ENCODE results near the gene MTCL1. TPM values are rescaled to one million over a fixed set of nuclear protein-coding genes. Genes with fewer than 3 reads are reported as not detected.

Gene MTCL1
- total RNA-seq, 1 experiment from 2014 or later, result 50.1 TPM

DNA sequence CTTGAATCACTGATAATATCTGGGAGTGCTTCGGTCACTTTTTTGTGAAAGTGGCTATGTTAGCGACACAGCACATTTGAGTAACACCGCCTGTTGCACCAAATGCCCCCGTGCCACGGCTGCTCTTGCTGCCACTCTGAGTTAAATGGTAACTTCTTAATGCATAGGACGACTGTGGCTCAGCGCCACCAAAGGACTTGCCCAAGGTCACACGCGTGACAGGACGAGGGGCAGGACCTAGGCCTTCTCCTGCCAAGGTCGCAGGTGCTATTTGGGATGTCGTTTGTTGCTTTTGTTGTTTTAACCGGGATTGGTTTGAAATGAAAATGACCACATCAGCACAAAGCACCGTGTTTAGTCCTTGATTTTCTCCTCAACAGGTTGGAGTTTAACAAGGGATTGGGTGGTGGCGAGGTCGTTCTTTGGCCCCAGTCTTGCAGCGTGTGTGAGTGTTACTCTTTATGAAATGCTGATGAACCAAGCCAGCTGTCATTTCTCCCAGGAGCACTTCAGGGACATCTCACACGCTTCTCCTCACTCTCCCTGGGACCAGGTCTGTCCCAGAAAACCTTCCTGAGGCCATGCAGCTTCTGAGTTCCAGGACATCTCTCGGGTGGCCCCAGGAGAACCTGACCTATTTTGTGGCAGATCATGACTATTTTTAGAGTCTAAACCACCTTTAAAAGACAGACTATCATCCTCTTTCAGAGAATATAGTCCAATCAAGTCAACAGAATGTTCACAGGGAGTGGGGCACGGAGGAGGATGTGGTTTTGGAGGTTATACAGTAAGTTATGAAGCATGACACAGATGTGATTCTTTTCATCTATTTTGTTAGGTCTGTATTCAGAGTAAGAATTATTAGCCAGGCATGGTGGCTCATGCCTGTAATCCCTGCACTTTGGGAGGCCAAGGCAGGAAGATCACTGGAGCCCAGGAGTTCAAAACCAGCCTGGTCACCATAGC lies 49.9 kb downstream of the MTCL1 start:
- no peak for DNase-seq (ENCODE audit: low read depth, low spot score)
- ChIA-PET POLR2A (no interaction called here), CTCF (no interaction called here)
- intact Hi-C loops (cut with micrococcal nuclease; ENCODE audit: unreplicated experiment), result loop anchor here (10.0 kb wide), 1 partner anchor 60 kb away; no protein-coding TSS in a partner anchor
- H3K36me3 ChIP-seq (ENCODE audit: control insufficient read depth, insufficient read depth, low read length), result no peaks in the 10 kb centered on the region
- no peak overlapping the region for H3K4me3 ChIP-seq (ENCODE audit: low read depth in 2 of 2, low read length in 2 of 2)
- H3K27me3 ChIP-seq (ENCODE audit: control insufficient read depth, insufficient read depth, low read length), result no peaks in the 10 kb centered on the region
- no TSS peak for BruUV-seq (replicated peaks)
- in situ Hi-C loops (cut with HindIII; ENCODE audit: low pct_unique_long_range_greater_than_20kb, low sequenced_read_pairs), result no loop called here
- no peaks in the 10 kb centered on the region for H3K9me3 ChIP-seq (ENCODE audit: control insufficient read depth, insufficient read depth, low read depth, low read length)
- no peak for TF ChIP-seq TCF7L2 (IDR thresholded peaks at IDR 0.05; ENCODE audit: low read depth, low read length)
- TF ChIP-seq, protein P1, sequence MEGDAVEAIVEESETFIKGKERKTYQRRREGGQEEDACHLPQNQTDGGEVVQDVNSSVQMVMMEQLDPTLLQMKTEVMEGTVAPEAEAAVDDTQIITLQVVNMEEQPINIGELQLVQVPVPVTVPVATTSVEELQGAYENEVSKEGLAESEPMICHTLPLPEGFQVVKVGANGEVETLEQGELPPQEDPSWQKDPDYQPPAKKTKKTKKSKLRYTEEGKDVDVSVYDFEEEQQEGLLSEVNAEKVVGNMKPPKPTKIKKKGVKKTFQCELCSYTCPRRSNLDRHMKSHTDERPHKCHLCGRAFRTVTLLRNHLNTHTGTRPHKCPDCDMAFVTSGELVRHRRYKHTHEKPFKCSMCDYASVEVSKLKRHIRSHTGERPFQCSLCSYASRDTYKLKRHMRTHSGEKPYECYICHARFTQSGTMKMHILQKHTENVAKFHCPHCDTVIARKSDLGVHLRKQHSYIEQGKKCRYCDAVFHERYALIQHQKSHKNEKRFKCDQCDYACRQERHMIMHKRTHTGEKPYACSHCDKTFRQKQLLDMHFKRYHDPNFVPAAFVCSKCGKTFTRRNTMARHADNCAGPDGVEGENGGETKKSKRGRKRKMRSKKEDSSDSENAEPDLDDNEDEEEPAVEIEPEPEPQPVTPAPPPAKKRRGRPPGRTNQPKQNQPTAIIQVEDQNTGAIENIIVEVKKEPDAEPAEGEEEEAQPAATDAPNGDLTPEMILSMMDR (IDR thresholded peaks at IDR 0.05), result no peak
- TF ChIP-seq SIN3A (IDR thresholded peaks at IDR 0.05; ENCODE audit: borderline replicate concordance, insufficient read depth, low read depth, low read length), result no peak
- TF ChIP-seq, protein P2, sequence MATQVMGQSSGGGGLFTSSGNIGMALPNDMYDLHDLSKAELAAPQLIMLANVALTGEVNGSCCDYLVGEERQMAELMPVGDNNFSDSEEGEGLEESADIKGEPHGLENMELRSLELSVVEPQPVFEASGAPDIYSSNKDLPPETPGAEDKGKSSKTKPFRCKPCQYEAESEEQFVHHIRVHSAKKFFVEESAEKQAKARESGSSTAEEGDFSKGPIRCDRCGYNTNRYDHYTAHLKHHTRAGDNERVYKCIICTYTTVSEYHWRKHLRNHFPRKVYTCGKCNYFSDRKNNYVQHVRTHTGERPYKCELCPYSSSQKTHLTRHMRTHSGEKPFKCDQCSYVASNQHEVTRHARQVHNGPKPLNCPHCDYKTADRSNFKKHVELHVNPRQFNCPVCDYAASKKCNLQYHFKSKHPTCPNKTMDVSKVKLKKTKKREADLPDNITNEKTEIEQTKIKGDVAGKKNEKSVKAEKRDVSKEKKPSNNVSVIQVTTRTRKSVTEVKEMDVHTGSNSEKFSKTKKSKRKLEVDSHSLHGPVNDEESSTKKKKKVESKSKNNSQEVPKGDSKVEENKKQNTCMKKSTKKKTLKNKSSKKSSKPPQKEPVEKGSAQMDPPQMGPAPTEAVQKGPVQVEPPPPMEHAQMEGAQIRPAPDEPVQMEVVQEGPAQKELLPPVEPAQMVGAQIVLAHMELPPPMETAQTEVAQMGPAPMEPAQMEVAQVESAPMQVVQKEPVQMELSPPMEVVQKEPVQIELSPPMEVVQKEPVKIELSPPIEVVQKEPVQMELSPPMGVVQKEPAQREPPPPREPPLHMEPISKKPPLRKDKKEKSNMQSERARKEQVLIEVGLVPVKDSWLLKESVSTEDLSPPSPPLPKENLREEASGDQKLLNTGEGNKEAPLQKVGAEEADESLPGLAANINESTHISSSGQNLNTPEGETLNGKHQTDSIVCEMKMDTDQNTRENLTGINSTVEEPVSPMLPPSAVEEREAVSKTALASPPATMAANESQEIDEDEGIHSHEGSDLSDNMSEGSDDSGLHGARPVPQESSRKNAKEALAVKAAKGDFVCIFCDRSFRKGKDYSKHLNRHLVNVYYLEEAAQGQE (IDR thresholded peaks at IDR 0.05; ENCODE audit: insufficient read depth in 1 of 2, low read depth in 2 of 2, low read length in 1 of 2), result no peak
- no peak for TF ChIP-seq POLR2AphosphoS5 (IDR thresholded peaks at IDR 0.05; ENCODE audit: low read depth, low read length)
- H3K27ac ChIP-seq (ENCODE audit: low read length), result no peak overlapping the region
- no peak for ATAC-seq
- no peaks in the 10 kb centered on the region for H3K4me1 ChIP-seq (ENCODE audit: control insufficient read depth, insufficient read depth, low read length)

DNA sequence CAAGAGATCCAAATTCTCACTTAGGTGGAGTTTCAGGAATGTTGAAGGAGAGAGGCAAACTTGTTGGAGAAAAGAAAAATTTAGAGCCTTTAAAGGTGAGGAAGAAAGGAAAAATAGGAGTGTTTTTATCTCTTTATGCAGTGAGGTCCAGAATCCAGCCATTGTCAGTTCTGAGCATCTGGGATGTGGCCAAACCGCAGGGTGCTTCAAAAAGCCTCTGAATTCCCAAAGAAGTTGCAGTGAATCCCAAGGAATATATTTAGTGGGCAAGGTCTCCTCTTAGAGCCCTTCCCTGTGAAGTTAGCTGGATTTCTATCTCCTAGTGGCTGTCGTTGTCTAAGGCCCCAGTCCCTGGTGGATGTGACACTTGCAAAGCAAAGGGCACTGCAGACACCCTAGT lies 51.2 kb downstream of the MTCL1 start:
- no peak for TF ChIP-seq TCF7L2 (IDR thresholded peaks at IDR 0.05; ENCODE audit: low read depth, low read length)
- no peak for ATAC-seq
- POLR2A ChIA-PET, result no interaction called here
- in situ Hi-C loops (cut with HindIII; ENCODE audit: low pct_unique_long_range_greater_than_20kb, low sequenced_read_pairs) (no loop called here), intact Hi-C loops (cut with micrococcal nuclease; ENCODE audit: unreplicated experiment) (loop anchor here (10.0 kb wide), 1 partner anchor 62 kb away; no protein-coding TSS in a partner anchor)
- no peak overlapping the region for H3K27ac ChIP-seq (ENCODE audit: low read length)
- H3K4me3 ChIP-seq (ENCODE audit: low read depth in 2 of 2, low read length in 2 of 2), result no peak overlapping the region
- H3K9me3 ChIP-seq (ENCODE audit: control insufficient read depth, insufficient read depth, low read depth, low read length), result no peaks in the 10 kb centered on the region; the same call in 1 of the 2 replicates
- no peak for DNase-seq (ENCODE audit: low read depth, low spot score)
- BruUV-seq (replicated peaks), result no TSS peak
- H3K4me1 ChIP-seq (ENCODE audit: control insufficient read depth, insufficient read depth, low read length), result no peaks in the 10 kb centered on the region
- CTCF ChIA-PET, result no interaction called here
- no peaks in the 10 kb centered on the region for H3K27me3 ChIP-seq (ENCODE audit: control insufficient read depth, insufficient read depth, low read length)
- H3K36me3 ChIP-seq (ENCODE audit: control insufficient read depth, insufficient read depth, low read length), result no peaks in the 10 kb centered on the region
